B cell (primary cell): ENCODE data around the gene DKK2.
"Not testable (repeated sequence)": the region's sequence is repeated elsewhere in the genome, so short reads cannot be mapped to it uniquely, and the experiment has no call there.

Experiments used
- EZH2 ChIP-seq: IDR thresholded peaks from 2 replicates; pipeline ENCODE4 v1.6.1; 2012; ENCODE audit warnings: borderline replicate concordance, low read depth, mild to moderate bottlenecking, moderate library complexity, low read length; ENCODE audit not compliant: insufficient read depth, poor library complexity, severe bottlenecking
- TF ChIP-seq, protein P1 (sequence below): fragments of 200-600 bp; IDR thresholded peaks from one replicate; pipeline ENCODE4 v1.8.0; 2022; ENCODE audit warnings: antibody characterized with exemption, mild to moderate bottlenecking

- TF ChIP-seq EZH2, result not testable (repeated sequence)
- TF ChIP-seq, protein P1, sequence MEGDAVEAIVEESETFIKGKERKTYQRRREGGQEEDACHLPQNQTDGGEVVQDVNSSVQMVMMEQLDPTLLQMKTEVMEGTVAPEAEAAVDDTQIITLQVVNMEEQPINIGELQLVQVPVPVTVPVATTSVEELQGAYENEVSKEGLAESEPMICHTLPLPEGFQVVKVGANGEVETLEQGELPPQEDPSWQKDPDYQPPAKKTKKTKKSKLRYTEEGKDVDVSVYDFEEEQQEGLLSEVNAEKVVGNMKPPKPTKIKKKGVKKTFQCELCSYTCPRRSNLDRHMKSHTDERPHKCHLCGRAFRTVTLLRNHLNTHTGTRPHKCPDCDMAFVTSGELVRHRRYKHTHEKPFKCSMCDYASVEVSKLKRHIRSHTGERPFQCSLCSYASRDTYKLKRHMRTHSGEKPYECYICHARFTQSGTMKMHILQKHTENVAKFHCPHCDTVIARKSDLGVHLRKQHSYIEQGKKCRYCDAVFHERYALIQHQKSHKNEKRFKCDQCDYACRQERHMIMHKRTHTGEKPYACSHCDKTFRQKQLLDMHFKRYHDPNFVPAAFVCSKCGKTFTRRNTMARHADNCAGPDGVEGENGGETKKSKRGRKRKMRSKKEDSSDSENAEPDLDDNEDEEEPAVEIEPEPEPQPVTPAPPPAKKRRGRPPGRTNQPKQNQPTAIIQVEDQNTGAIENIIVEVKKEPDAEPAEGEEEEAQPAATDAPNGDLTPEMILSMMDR, result not testable (repeated sequence)
Observed at GRCh38 chr4:106908049-106908448, 128.1 kb downstream of the DKK2 start.
